K562 (cell line): ENCODE results near the gene CDH18.

Source experiments
- CCAR2 ChIP-seq: fragments of 200-400 bp; formaldehyde crosslinking; IDR thresholded peaks from 2 replicates; pipeline ENCODE4 v1.6.1; 2017; ENCODE audit warnings: mild to moderate bottlenecking, low read depth, low read length
- GABPA ChIP-seq: fragments of 200-800 bp; sonication (Bioruptor generic); conservative IDR thresholded peaks from 2 replicates; pipeline ENCODE4 v1.6.1; 2016; ENCODE audit warnings: low read depth, missing genetic modification characterization, missing compliant biosample characterization
- PHF21A ChIP-seq: fragments of 450-650 bp; IDR thresholded peaks from 2 replicates; pipeline ENCODE4 v1.6.1; 2017; ENCODE audit warnings: low read depth, borderline replicate concordance
- PREB ChIP-seq: sonication (generic); formaldehyde crosslinking; IDR thresholded peaks from 2 replicates; pipeline ENCODE4 v1.8.1; 2023; ENCODE audit warnings: mild to moderate bottlenecking, missing genetic modification reagents
- TAF1 ChIP-seq: IDR thresholded peaks from 2 replicates; pipeline ENCODE4 v1.6.1; 2011; ENCODE audit warnings: mild to moderate bottlenecking, low read length, moderate library complexity; ENCODE audit not compliant: insufficient read depth, control insufficient read depth, severe bottlenecking; ENCODE audit errors: extremely low read depth
- ZBTB34 ChIP-seq: fragments of 250-450 bp; sonication (Bioruptor Pico); IDR thresholded peaks from 2 replicates; pipeline ENCODE4 v1.8.0; 2021; ENCODE audit warnings: mild to moderate bottlenecking, moderate library complexity

- TF ChIP-seq CCAR2 (no peak), PHF21A (no peak), TAF1 (no peak), ZBTB34 (CRISPR knock-in tag) (no peak), PREB (CRISPR knock-in tag) (no peak), GABPA (tag) (no peak)
Observed at GRCh38 chr5:19767987-19768386, 220.0 kb downstream of the CDH18 start.
